Activated naive CD8-positive, alpha-beta T cell treated with anti-CD3 and anti-CD28 coated beads, Interleukin-2, amount 10 ng/mL, durations not matched to agents 7 days and 5 days (primary cell): Measurements from ENCODE around the gene DDX10. TPM values are rescaled to one million over a fixed set of nuclear protein-coding genes. Genes with fewer than 3 reads are reported as not detected.

Experiments
- ATAC-seq: fragments of 150-1000 bp; cut with Tn5 transposase; one replicate; pipeline ENCODE4 v1.10.0; 2021; ENCODE audit warnings: low read depth, moderate library complexity
- POLR2A ChIA-PET: fragments of 350-600 bp; sonication (Branson Sonifier 250); formaldehyde crosslinking; loops from one replicate; lab custom pipeline; 2021; ENCODE audit warnings: antibody characterized with exemption; lab: Charles Lee
- DNase-seq: peaks from one replicate; pipeline ENCODE4 v3.0.0; 2021
- H3K27ac Mint-ChIP-seq: one replicate; pipeline ENCODE4 v1.8.0; 2022; ENCODE audit warnings: mild to moderate bottlenecking, mixed read lengths
- H3K27me3 Mint-ChIP-seq: one replicate; pipeline ENCODE4 v1.8.0; 2022; ENCODE audit warnings: mild to moderate bottlenecking, moderate library complexity, mixed read lengths
- H3K36me3 Mint-ChIP-seq: one replicate; pipeline ENCODE4 v1.8.0; 2021; ENCODE audit warnings: mild to moderate bottlenecking, mixed read lengths
- H3K4me1 Mint-ChIP-seq: one replicate; pipeline ENCODE4 v1.8.0; 2021; ENCODE audit warnings: mixed read lengths
- H3K4me3 Mint-ChIP-seq: one replicate; pipeline ENCODE4 v1.8.0; 2022; ENCODE audit warnings: mild to moderate bottlenecking, moderate library complexity, mixed read lengths
- H3K9me3 Mint-ChIP-seq: one replicate; pipeline ENCODE4 v1.8.0; 2021; ENCODE audit warnings: mixed read lengths
- total RNA-seq, 2 experiments: library from RNA; stranded (reverse); gene quantifications; one replicate each; pipeline ENCODE4 v1.2.3, GENCODE V29; 2021

The DDX10 gene
- total RNA-seq, 2 experiments from 2014 or later: 22.0 to 24.7 TPM

- no peaks in the 10 kb centered on the region for H3K9me3 Mint-ChIP-seq
- H3K4me1 Mint-ChIP-seq: no peaks in the 10 kb centered on the region
- H3K4me3 Mint-ChIP-seq: no peak overlapping the region
- no peaks in the 10 kb centered on the region for H3K27me3 Mint-ChIP-seq
- no peak overlapping the region for H3K27ac Mint-ChIP-seq
- H3K36me3 Mint-ChIP-seq: peaks cover 13% of the 10 kb centered on the region
- POLR2A ChIA-PET: no interaction called here
- DNase-seq (no peak), ATAC-seq (no peak)
Measured at GRCh38 chr11:108847298-108847990, 182.6 kb downstream of the DDX10 start.

DNA sequence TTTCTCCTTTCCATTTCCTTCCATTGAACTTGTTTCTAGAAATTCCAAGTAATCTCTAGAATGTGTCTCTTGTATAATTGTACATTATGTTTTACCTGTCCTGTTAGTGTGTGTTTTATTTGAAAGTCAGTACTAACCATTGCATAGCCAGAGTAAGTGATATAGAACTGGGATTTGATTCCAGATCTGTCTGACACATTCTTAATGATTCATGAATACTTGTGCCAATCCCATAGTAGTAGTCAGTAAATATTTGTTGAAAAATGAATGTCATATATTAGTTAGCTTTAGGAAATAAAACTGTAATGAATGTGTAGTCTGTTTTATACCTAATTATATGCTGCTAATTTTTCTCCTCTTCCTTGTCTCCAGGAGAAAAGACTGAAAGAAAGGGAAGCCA, 186.9 kb downstream of the DDX10 start:
- POLR2A ChIA-PET: no interaction called here
- Mint-ChIP-seq H3K4me1 (peaks cover 21% of the 10 kb centered on the region), H3K27me3 (no peaks in the 10 kb centered on the region), H3K9me3 (no peaks in the 10 kb centered on the region), H3K27ac (no peak overlapping the region), H3K36me3 (peaks cover 6% of the 10 kb centered on the region), H3K4me3 (no peak overlapping the region)
- ATAC-seq (no peak), DNase-seq (no peak)

- Mint-ChIP-seq H3K4me3 (no peak overlapping the region), H3K36me3 (peaks cover 6% of the 10 kb centered on the region), H3K27ac (no peak overlapping the region), H3K4me1 (peaks cover 21% of the 10 kb centered on the region), H3K27me3 (no peaks in the 10 kb centered on the region), H3K9me3 (no peaks in the 10 kb centered on the region)
- DNase-seq (no peak), ATAC-seq (peak; percentile 16)
- POLR2A ChIA-PET: interaction anchor here (1.0 kb wide), 1 partner anchor 15 kb away, joined by 3 read pairs; no protein-coding TSS in a partner anchor
Measured at GRCh38 chr11:108852701-108853100, 187.8 kb downstream of the DDX10 start.

GRCh38 chr11:108853151-108853550, 188.3 kb downstream of the DDX10 start:
- ATAC-seq: no peak
- no peak overlapping the region for H3K27ac Mint-ChIP-seq
- no peak overlapping the region for H3K4me3 Mint-ChIP-seq
- no peak for DNase-seq
- peaks cover 8% of the 10 kb centered on the region for H3K36me3 Mint-ChIP-seq
- no peaks in the 10 kb centered on the region for H3K27me3 Mint-ChIP-seq
- no peaks in the 10 kb centered on the region for H3K9me3 Mint-ChIP-seq
- POLR2A ChIA-PET: interaction anchor here (1.0 kb wide), 2 partner anchors 11 to 16 kb away, joined by 3 to 4 read pairs; no protein-coding TSS in a partner anchor
- H3K4me1 Mint-ChIP-seq: peaks cover 21% of the 10 kb centered on the region

GRCh38 chr11:108853864-108854263, 189.0 kb downstream of the DDX10 start:
- H3K27me3 Mint-ChIP-seq: no peaks in the 10 kb centered on the region
- DNase-seq (no peak), ATAC-seq (peak; percentile 69)
- H3K4me1 Mint-ChIP-seq: peaks cover 21% of the 10 kb centered on the region
- H3K27ac Mint-ChIP-seq: peak overlapping the region; percentile 91
- peak overlapping the region; percentile 79 for H3K4me3 Mint-ChIP-seq
- H3K9me3 Mint-ChIP-seq: no peaks in the 10 kb centered on the region
- POLR2A ChIA-PET: interaction anchor here (0.9 to 1.4 kb wide), 3 partner anchors 10 to 189 kb away, joined by 3 to 6 read pairs (median 4); partner anchors contain the start of gene DDX10
- H3K36me3 Mint-ChIP-seq: peaks cover 7% of the 10 kb centered on the region

DNA sequence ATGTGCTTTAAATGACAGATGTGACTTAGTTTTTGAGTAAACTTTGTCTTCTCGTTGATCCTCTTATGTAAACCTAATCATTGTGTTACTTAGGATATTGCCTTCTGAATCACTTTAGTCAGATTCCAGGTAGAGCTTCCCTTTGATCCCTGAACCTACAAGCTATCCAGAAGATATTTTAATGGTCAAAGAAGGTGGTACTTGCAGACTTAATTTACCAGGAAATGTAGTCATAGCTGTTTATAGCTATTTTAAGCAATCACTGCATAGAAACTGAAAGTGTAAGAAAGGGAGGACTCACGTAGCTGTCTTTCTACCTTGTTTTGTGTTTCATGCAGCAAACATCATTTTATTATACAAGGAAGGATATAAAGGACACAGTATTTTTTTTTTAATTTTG, 189.5 kb downstream of the DDX10 start:
- H3K9me3 Mint-ChIP-seq: no peaks in the 10 kb centered on the region
- peak; percentile 87 for ATAC-seq
- peaks cover 7% of the 10 kb centered on the region for H3K36me3 Mint-ChIP-seq
- H3K4me3 Mint-ChIP-seq: peak overlapping the region; percentile 79
- H3K27ac Mint-ChIP-seq: peak overlapping the region; percentile 91
- H3K27me3 Mint-ChIP-seq: no peaks in the 10 kb centered on the region
- DNase-seq: no peak
- peaks cover 21% of the 10 kb centered on the region for H3K4me1 Mint-ChIP-seq
- POLR2A ChIA-PET: interaction anchor here (0.9 to 1.4 kb wide), 3 partner anchors 10 to 189 kb away, joined by 3 to 6 read pairs (median 4); partner anchors contain the start of gene DDX10

DNA sequence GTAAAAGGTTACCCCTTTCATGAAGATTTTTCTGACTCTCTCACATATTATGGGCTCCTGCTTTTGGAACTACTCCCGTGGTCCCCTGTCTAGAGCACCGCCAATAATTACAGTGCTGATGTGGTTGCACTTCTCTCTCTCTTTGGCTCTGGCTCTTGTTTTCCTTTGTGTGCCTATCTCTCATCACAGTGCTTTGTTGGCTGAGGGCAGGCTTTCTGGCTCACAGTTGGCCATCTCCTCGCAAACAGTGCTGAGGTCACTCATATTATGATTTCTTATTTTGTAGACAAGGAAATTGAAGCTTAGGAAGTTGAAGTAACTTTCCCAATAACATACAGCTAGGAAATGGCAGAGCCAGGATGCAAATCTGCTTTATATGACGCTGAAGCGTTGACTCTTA, 192.5 kb downstream of the DDX10 start:
- DNase-seq (no peak), ATAC-seq (no peak)
- H3K9me3 Mint-ChIP-seq: no peaks in the 10 kb centered on the region
- H3K4me1 Mint-ChIP-seq: peaks cover 23% of the 10 kb centered on the region
- no peak overlapping the region for H3K27ac Mint-ChIP-seq
- peaks cover 4% of the 10 kb centered on the region for H3K36me3 Mint-ChIP-seq
- POLR2A ChIA-PET: no interaction called here
- H3K27me3 Mint-ChIP-seq: no peaks in the 10 kb centered on the region
- H3K4me3 Mint-ChIP-seq: no peak overlapping the region

DNA sequence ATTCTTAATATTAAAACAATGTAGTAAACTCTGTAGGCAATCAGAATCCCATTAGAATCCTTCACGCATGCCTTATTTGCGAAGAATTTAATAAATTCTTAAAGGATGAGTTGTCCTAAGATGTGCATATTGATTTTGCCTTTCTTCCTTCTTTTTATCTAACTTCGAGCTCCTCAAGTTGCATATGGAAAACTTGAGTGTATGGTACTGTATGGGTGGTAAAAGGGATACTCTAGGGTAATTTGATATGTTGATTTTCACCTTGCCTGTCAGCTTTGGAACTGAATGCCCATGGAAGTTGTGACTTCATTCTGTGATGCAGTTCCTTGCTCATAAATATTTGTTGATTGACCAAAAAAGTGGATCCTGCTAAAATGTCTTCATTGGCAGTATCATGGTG, 193.8 kb downstream of the DDX10 start:
- Mint-ChIP-seq H3K27ac (no peak overlapping the region), H3K4me1 (peaks cover 20% of the 10 kb centered on the region), H3K4me3 (no peak overlapping the region), H3K36me3 (peaks cover 4% of the 10 kb centered on the region), H3K9me3 (no peaks in the 10 kb centered on the region), H3K27me3 (no peaks in the 10 kb centered on the region)
- POLR2A ChIA-PET: no interaction called here
- ATAC-seq (no peak), DNase-seq (no peak)

- Mint-ChIP-seq H3K27ac (no peak overlapping the region), H3K9me3 (no peaks in the 10 kb centered on the region), H3K27me3 (no peaks in the 10 kb centered on the region), H3K4me3 (no peak overlapping the region), H3K4me1 (peaks cover 14% of the 10 kb centered on the region), H3K36me3 (peaks cover 4% of the 10 kb centered on the region)
- POLR2A ChIA-PET: no interaction called here
- no peak for ATAC-seq
- DNase-seq: no peak
Measured at GRCh38 chr11:108859510-108859909, 194.6 kb downstream of the DDX10 start.

- Mint-ChIP-seq H3K36me3 (peaks cover 3% of the 10 kb centered on the region), H3K27ac (no peak overlapping the region), H3K4me1 (peaks cover 10% of the 10 kb centered on the region), H3K27me3 (no peaks in the 10 kb centered on the region), H3K4me3 (no peak overlapping the region), H3K9me3 (no peaks in the 10 kb centered on the region)
- no peak for DNase-seq
- POLR2A ChIA-PET: interaction anchor here (1.7 kb wide), 1 partner anchor 10 kb away, joined by 4 read pairs; no protein-coding TSS in a partner anchor
- ATAC-seq: no peak
Measured at GRCh38 chr11:108863528-108863927, 198.7 kb downstream of the DDX10 start.

DNA sequence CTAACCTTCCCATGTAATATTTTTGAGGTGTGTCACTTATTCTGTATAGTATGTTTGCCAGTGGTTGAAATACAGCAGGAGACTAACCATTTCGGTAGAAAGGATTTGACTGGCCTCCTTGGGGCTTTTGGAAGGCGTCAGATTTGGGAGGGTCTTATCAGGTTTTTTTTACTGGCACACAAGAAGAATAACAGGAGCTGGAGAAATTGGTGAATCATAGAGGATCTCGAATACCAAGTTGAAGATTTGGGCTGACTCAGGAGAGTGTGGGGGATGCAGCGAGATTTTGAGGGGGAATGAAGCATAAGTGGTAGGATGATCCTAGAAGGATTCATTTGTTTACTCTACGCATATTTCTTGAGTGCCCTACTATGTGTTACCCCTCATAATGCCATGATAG, 200.5 kb downstream of the DDX10 start:
- Mint-ChIP-seq H3K4me1 (peaks cover 12% of the 10 kb centered on the region), H3K27ac (no peak overlapping the region), H3K9me3 (no peaks in the 10 kb centered on the region), H3K27me3 (no peaks in the 10 kb centered on the region), H3K36me3 (peaks cover 3% of the 10 kb centered on the region), H3K4me3 (no peak overlapping the region)
- no peak for ATAC-seq
- DNase-seq: no peak
- POLR2A ChIA-PET: no interaction called here

- Mint-ChIP-seq H3K9me3 (no peaks in the 10 kb centered on the region), H3K27ac (no peak overlapping the region), H3K4me1 (peaks cover 14% of the 10 kb centered on the region), H3K4me3 (no peak overlapping the region), H3K36me3 (peaks cover 3% of the 10 kb centered on the region), H3K27me3 (no peaks in the 10 kb centered on the region)
- DNase-seq (no peak), ATAC-seq (no peak)
- POLR2A ChIA-PET: no interaction called here
Measured at GRCh38 chr11:108866781-108867180, 201.9 kb downstream of the DDX10 start.

- Mint-ChIP-seq H3K36me3 (peaks cover 1% of the 10 kb centered on the region), H3K4me3 (no peak overlapping the region), H3K9me3 (no peaks in the 10 kb centered on the region), H3K27ac (no peak overlapping the region), H3K27me3 (no peaks in the 10 kb centered on the region), H3K4me1 (peaks cover 19% of the 10 kb centered on the region)
- ATAC-seq (no peak), DNase-seq (no peak)
- POLR2A ChIA-PET: interaction anchor here (1.2 kb wide), 1 partner anchor 17 kb away, joined by 3 read pairs; no protein-coding TSS in a partner anchor
Measured at GRCh38 chr11:108870373-108871020, 205.6 kb downstream of the DDX10 start.
